K562 (cell line): ENCODE data around the gene POLD3. TPM values are rescaled to one million over a fixed set of nuclear protein-coding genes. Genes with fewer than 3 reads are reported as not detected.

Experiments used
- ATAC-seq: fragments of 200-7000 bp; cut with Tn5 transposase; 3 replicates; pipeline ENCODE4 v1.9.1; 2020; ENCODE audit warnings: moderate library complexity
- BruUV-seq: library from RNA; stranded (reverse); fragments of 400-500 nt; replicated peaks from 2 replicates; lab custom pipeline; 2021; lab: Mats Ljungman, UMichigan
- CTCF ChIA-PET: fragments of 300-600 bp; formaldehyde crosslinking; extraction: SDS; loops from one replicate; lab custom pipeline; 2021; ENCODE audit warnings: low intra/inter-chr PET ratio; lab: Yijun Ruan, JAX
- POLR2A ChIA-PET: fragments of 300-600, 350-650 bp; sonication (Branson Sonifier 250); formaldehyde crosslinking; extraction: SDS; loops from one replicate; lab custom pipeline; 2021; ENCODE audit warnings: antibody characterized with exemption, inconsistent platforms; lab: Yijun Ruan, JAX
- DNase-seq, 4 experiments: peaks; one replicate each; pipeline versions ENCODE4 v3.0.0 to v3.0.0-alpha.2; 2011 to 2018; ENCODE audit warnings: low spot score in 3 of 4, mixed read lengths in 3 of 4; ENCODE audit errors: extremely low read depth in 1 of 4
- FAIRE-seq: peaks from 2 replicates; lab custom pipeline; 2011; peaks lifted over from hg19 to GRCh38; lab: Jason Lieb, UNC
- H2AFZ ChIP-seq: 2 replicates; pipeline ENCODE4 v1.6.0; 2011; ENCODE audit warnings: low read depth, low read length, control low read depth, inconsistent platforms
- H3K27ac ChIP-seq: fragments of 200-600 bp; 3 replicates; pipeline ENCODE4 v1.8.0; 2011; ENCODE audit warnings: low read depth, mild to moderate bottlenecking, control low read depth, inconsistent platforms, low read length, moderate library complexity, mixed read lengths; ENCODE audit errors: extremely low read depth
- H3K27me3 ChIP-seq, 2 experiments: fragments of 300-600 bp in 1 of 2; 2 replicates in 1 of 2; 3 replicates in 1 of 2; pipeline versions ENCODE4 v1.6.0 to v1.8.0; 2011; ENCODE audit warnings: inconsistent platforms in 2 of 2, low read length in 2 of 2, mild to moderate bottlenecking in 1 of 2, mixed read lengths in 1 of 2, moderate library complexity in 1 of 2; ENCODE audit not compliant: control insufficient read depth in 2 of 2, insufficient read depth in 2 of 2
- H3K36me3 ChIP-seq: fragments of 300-600 bp; 3 replicates; pipeline ENCODE4 v1.8.0; 2011; ENCODE audit warnings: mild to moderate bottlenecking, low read length, inconsistent platforms; ENCODE audit not compliant: control insufficient read depth, insufficient read depth
- H3K4me1 ChIP-seq, 2 experiments: fragments of 200-600 bp in 1 of 2; replicated peaks in 1 of 2; 2 replicates in 1 of 2; 3 replicates in 1 of 2; pipeline versions ENCODE4 v1.5.1 to v1.8.0; 2011; ENCODE audit warnings: inconsistent platforms in 2 of 2, low read length in 2 of 2, mild to moderate bottlenecking in 1 of 2, mixed read lengths in 1 of 2, moderate library complexity in 1 of 2; ENCODE audit not compliant: control insufficient read depth in 2 of 2, insufficient read depth in 2 of 2
- H3K4me2 ChIP-seq: 2 replicates; pipeline ENCODE4 v1.6.1; 2011; ENCODE audit warnings: low read length, control low read depth, inconsistent platforms, mixed read lengths; ENCODE audit not compliant: insufficient read depth
- H3K4me3 ChIP-seq: fragments of 200-600 bp; sonication (generic), shearing (Covaris generic); 2 replicates; pipeline ENCODE4 v1.5.1; 2016; ENCODE audit warnings: control low read depth, inconsistent platforms
- H3K79me2 ChIP-seq: fragments of 200-600 bp; 3 replicates; pipeline ENCODE4 v1.8.0; 2011; ENCODE audit warnings: low read length, inconsistent platforms; ENCODE audit not compliant: control insufficient read depth, insufficient read depth
- H3K9ac ChIP-seq, 2 experiments: 2 replicates each; pipeline versions ENCODE4 v1.6.0 to v1.6.1; 2011; ENCODE audit warnings: low read depth in 2 of 2, low read length in 2 of 2, control low read depth in 1 of 2, inconsistent platforms in 1 of 2, mild to moderate bottlenecking in 1 of 2, mixed read lengths in 1 of 2; ENCODE audit not compliant: insufficient read depth in 1 of 2
- H3K9me1 ChIP-seq: one replicate; pipeline ENCODE4 v1.6.0; 2011; ENCODE audit warnings: inconsistent platforms, mild to moderate bottlenecking, low read length, moderate library complexity; ENCODE audit not compliant: control insufficient read depth, insufficient read depth
- H3K9me3 ChIP-seq: replicated peaks from 2 replicates; pipeline ENCODE4 v1.5.1; 2011; ENCODE audit warnings: low read depth, low read length, inconsistent platforms; ENCODE audit not compliant: control insufficient read depth, insufficient read depth
- H4K20me1 ChIP-seq: replicated peaks from 2 replicates; pipeline ENCODE4 v1.6.1; 2011; ENCODE audit warnings: low read length, inconsistent platforms, mixed read lengths; ENCODE audit not compliant: control insufficient read depth, insufficient read depth
- CEBPG ChIP-seq, 3 experiments: fragments of 200-800 bp in 1 of 3; sonication (Bioruptor generic) in 1 of 3; sonication (generic) in 1 of 3; formaldehyde crosslinking in 1 of 3; IDR thresholded peaks in 2 of 3; conservative IDR thresholded peaks in 1 of 3; 2 replicates each; pipeline versions ENCODE4 v1.6.1 to v1.8.0; 2016 to 2022; ENCODE audit warnings: missing compliant biosample characterization in 2 of 3, missing genetic modification characterization in 2 of 3, mild to moderate bottlenecking in 1 of 3, missing genetic modification reagents in 1 of 3
- CHCHD3 ChIP-seq: fragments of 250-450 bp; sonication (Bioruptor Pico); IDR thresholded peaks from 2 replicates; pipeline ENCODE4 v2.1.2; 2022; ENCODE audit warnings: mild to moderate bottlenecking
- GABPB2 ChIP-seq: fragments of 250-450 bp; sonication (Bioruptor Pico); conservative IDR thresholded peaks from 2 replicates; pipeline ENCODE4 v1.5.1; 2021; ENCODE audit warnings: mild to moderate bottlenecking
- HINFP ChIP-seq: fragments of 450-650 bp; conservative IDR thresholded peaks from 2 replicates; pipeline ENCODE4 v1.6.1; 2016; ENCODE audit warnings: missing genetic modification characterization, low read depth, mild to moderate bottlenecking, control low read depth, missing compliant biosample characterization
- SLC30A9 ChIP-seq: fragments of 250-450 bp; sonication (Bioruptor Pico); IDR thresholded peaks from 2 replicates; pipeline ENCODE4 v1.8.0; 2022; ENCODE audit warnings: mild to moderate bottlenecking, moderate library complexity
- TRIM28 ChIP-seq: fragments of 450-650 bp; IDR thresholded peaks from 2 replicates; pipeline ENCODE4 v1.6.1; 2017
- UBTF ChIP-seq, 2 experiments: IDR thresholded peaks; 2 replicates each; pipeline ENCODE4 v1.6.1; 2012; ENCODE audit warnings: improper control_type of control experiment in 2 of 2, low read depth in 2 of 2, low read length in 2 of 2, borderline replicate concordance in 1 of 2
- WGBS: fragments of 100-300 bp; shearing (Covaris generic); methylation state at CpG from one replicate; pipeline ENCODE4 v1.1.6; 2016; ENCODE audit warnings: low coverage, mixed read lengths; ENCODE audit not compliant: insufficient coverage; ENCODE audit errors: missing lambda C conversion rate; 5-methylcytosine and 5-hydroxymethylcytosine counted together
- in situ Hi-C: fragments of 300-500 bp; cut with MboI; formaldehyde crosslinking; loops from 4 replicates; pipeline ENCODE4 v1.15.0; 2018; ENCODE audit warnings: inconsistent platforms, mixed read lengths
- intact Hi-C: fragments of 100-400 bp; cut with micrococcal nuclease; formaldehyde crosslinking; loops from 2 replicates; pipeline ENCODE4 v1.14.2; 2022
- polyA plus RNA-seq, 8 experiments: library from polyadenylated mRNA; depleted of rRNA in 4 of 8; stranded (reverse) in 5 of 8; unstranded in 3 of 8; fragments of >200 nt; fragmentation: Nextera tagmentation in 2 of 8; fragmentation: Illumina TruSeq in 1 of 8; extraction: Ambion mirVana in 2 of 8; extraction: Trizol in 1 of 8; gene quantifications; 2 replicates each; pipeline versions ENCODE4 v1.2.1 to v1.2.3, GENCODE V29; 2011 to 2014; ENCODE audit warnings: inconsistent platforms in 1 of 8, missing spikeins in 1 of 8
- total RNA-seq, 7 experiments: library from RNA; depleted of rRNA in 6 of 7; stranded (reverse); fragments of >200 nt in 6 of 7; fragmentation: Illumina TruSeq in 2 of 7; extraction: Trizol in 2 of 7; gene quantifications; 2 replicates each; pipeline versions ENCODE4 v1.2.1 to v1.2.3, GENCODE V29; 2011 to 2021; ENCODE audit warnings: low replicate concordance in 1 of 7

POLD3 gene
- total and polyA plus RNA-seq, 9 of the 15 experiments (the other 6 are each of a cell fraction or from before 2014, with no cell fraction given) = 10.6 to 40.1 (median 24.6) TPM

GRCh38 chr11:74669211-74670160 lies 77.1 kb downstream of the POLD3 start (continued):
- TF ChIP-seq CEBPG (CRISPR knock-in tag; IDR thresholded peaks at IDR 0.05) (no peak), CEBPG (tag; conservative IDR thresholded peaks at IDR 0.05 in 1 of 2, IDR thresholded peaks at IDR 0.05 in 1 of 2) (no peak), SLC30A9 (CRISPR knock-in tag) (no peak)

GRCh38 chr11:74670171-74670570 lies 77.8 kb downstream of the POLD3 start:
- Histone ChIP-seq H3K79me2 (no peaks in the 10 kb centered on the region), H3K4me2 (no peak overlapping the region), H3K9ac (0 out of 4 replicates have a peak overlapping the region, but pooled peaks of 1 of the 2 experiments have one; percentile 2), H3K4me3 (no peak overlapping the region), H3K36me3 (no peaks in the 10 kb centered on the region), H3K9me1 (no peaks in the 10 kb centered on the region), H3K27me3 (no peaks in the 10 kb centered on the region), H2AFZ (no peak overlapping the region), H4K20me1 (no peaks in the 10 kb centered on the region), H3K4me1 (peaks cover 13 to 16% of the 10 kb centered on the region in 2 experiments), H3K27ac (no peak overlapping the region), H3K9me3 (no peaks in the 10 kb centered on the region)
- ATAC-seq (no peak), FAIRE-seq (no peak), DNase-seq (no peak)
- WGBS = 52% methylated on average over 6 of the region's 7 CpGs
- no peak for TF ChIP-seq GABPB2
- TF ChIP-seq HINFP (tag) = no peak
- no peak for TF ChIP-seq CHCHD3 (CRISPR knock-in tag)
- no peak for TF ChIP-seq TRIM28
- no peak for TF ChIP-seq UBTF (IDR thresholded peaks at IDR 0.05; ENCODE audit: borderline replicate concordance in 1 of 2, low read depth in 2 of 2, low read length in 2 of 2)
- intact Hi-C loops = no loop called here
- no TSS peak for BruUV-seq
- POLR2A ChIA-PET = interaction anchor here (0.8 kb wide), 1 partner anchor 10 kb away, joined by 4 read pairs; no protein-coding TSS in a partner anchor
- CTCF ChIA-PET = no interaction called here
- in situ Hi-C loops = no loop called here
